RPMI7951 (cell line): ENCODE measurements around the gene CPNE5. TPM values are rescaled to one million over a fixed set of nuclear protein-coding genes. Genes with fewer than 3 reads are reported as not detected.

Experiments used
- DNase-seq: peaks from one replicate; pipeline ENCODE4 v3.0.0-alpha.2; 2012; ENCODE audit warnings: low read depth
- total RNA-seq: library from RNA; depleted of rRNA; stranded (reverse); fragments of >200 nt; shearing (Covaris generic); gene quantifications from 2 replicates; pipeline ENCODE4 v1.2.3, GENCODE V29; 2014

Gene CPNE5
- total RNA-seq, 1 experiment from 2014 or later = not detected

GRCh38 chr6:36857325-36857724 is 18.1 kb upstream of the CPNE5 start:
- DNase-seq = no peak

- no peak for DNase-seq
Observed at GRCh38 chr6:36856277-36856676, 17.0 kb upstream of the CPNE5 start.

- DNase-seq = no peak
Observed at GRCh38 chr6:36855750-36856149, 16.5 kb upstream of the CPNE5 start.

GRCh38 chr6:36853325-36853724 is 14.1 kb upstream of the CPNE5 start:
- DNase-seq = peak; percentile 77

GRCh38 chr6:36852481-36853147 is 13.4 kb upstream of the CPNE5 start:
- peak; percentile 56 for DNase-seq

GRCh38 chr6:36851626-36852025 is 12.4 kb upstream of the CPNE5 start:
- peak; percentile 17 for DNase-seq

GRCh38 chr6:36851149-36851614 is 11.9 kb upstream of the CPNE5 start:
- peak; percentile 72 for DNase-seq

GRCh38 chr6:36850021-36850420 is 10.8 kb upstream of the CPNE5 start:
- DNase-seq = no peak

- DNase-seq = no peak
Observed at GRCh38 chr6:36848658-36849441, 9.6 kb upstream of the CPNE5 start.

GRCh38 chr6:36847991-36848390 is 8.7 kb upstream of the CPNE5 start:
- no peak for DNase-seq

- no peak for DNase-seq
Observed at GRCh38 chr6:36847152-36847551, 7.9 kb upstream of the CPNE5 start.

GRCh38 chr6:36845233-36845632 is 6.0 kb upstream of the CPNE5 start:
- DNase-seq = no peak

GRCh38 chr6:36844232-36845170 is 5.3 kb upstream of the CPNE5 start:
- DNase-seq = no peak

- no peak for DNase-seq
Observed at GRCh38 chr6:36843170-36843569, 3.9 kb upstream of the CPNE5 start.

GRCh38 chr6:36841756-36842155 is 2.5 kb upstream of the CPNE5 start:
- no peak for DNase-seq

- DNase-seq = no peak
Observed at GRCh38 chr6:36840432-36841403, 1.5 kb upstream of the CPNE5 start.

GRCh38 chr6:36839749-36840431 is 646 bp upstream of the CPNE5 start:
- DNase-seq = no peak

- no peak for DNase-seq
Observed at GRCh38 chr6:36837686-36838085, 1.6 kb downstream of the CPNE5 start.

GRCh38 chr6:36837022-36837339 is 2.3 kb downstream of the CPNE5 start:
- DNase-seq = no peak
